ENCODE results near the gene ETFA. TPM values are rescaled to one million over a fixed set of nuclear protein-coding genes. Genes with fewer than 3 reads are reported as not detected.

ETFA gene
- total and polyA plus RNA-seq, 10 of the 15 experiments (the other 5 are each of a cell fraction or from before 2014, with no cell fraction given) = 114 to 331 (median 152) TPM

GRCh38 chr15:76165951-76166350 lies 145.3 kb downstream of the ETFA start:
- Histone ChIP-seq H3K27me3 (replicated peaks in 1 of 2; ENCODE audit: control insufficient read depth in 2 of 2, insufficient read depth in 2 of 2, low read length in 1 of 2) (no peaks in the 10 kb centered on the region; a peak in 2 of 4 replicates), H4K20me1 (ENCODE audit: control insufficient read depth, insufficient read depth) (no peaks in the 10 kb centered on the region), H3K27ac (ENCODE audit: control insufficient read depth, insufficient read depth) (no peak overlapping the region), H3K9ac (ENCODE audit: control insufficient read depth, insufficient read depth, low read length) (no peak overlapping the region), H3K4me2 (ENCODE audit: control insufficient read depth, insufficient read depth) (no peak overlapping the region), H3K9me3 (replicated peaks; ENCODE audit: control insufficient read depth, insufficient read depth, low read length) (no peaks in the 10 kb centered on the region), H3K36me3 (ENCODE audit: control insufficient read depth in 2 of 2, insufficient read depth in 2 of 2, low read length in 1 of 2) (no peaks in the 10 kb centered on the region), H2AFZ (ENCODE audit: control insufficient read depth, low read depth, low read length) (no peak overlapping the region), H3K4me1 (ENCODE audit: control insufficient read depth, insufficient read depth, low read length) (no peaks in the 10 kb centered on the region), H3K4me3 (no peak overlapping the region), H3K79me2 (ENCODE audit: control insufficient read depth, insufficient read depth, low read length) (no peaks in the 10 kb centered on the region)
- ChIA-PET SMC1A (ENCODE audit: uncharacterized antibody, unreplicated experiment) (no interaction called here), CTCF (no interaction called here), RAD21 (ENCODE audit: unreplicated experiment) (no interaction called here), POLR2A (no interaction called here)
- intact Hi-C loops (cut with micrococcal nuclease; ENCODE audit: unreplicated experiment) = no loop called here
- FAIRE-seq = no peak
- TF ChIP-seq SP1 (IDR thresholded peaks at IDR 0.05; ENCODE audit: low read depth, low read length) (no peak), MEF2A (IDR thresholded peaks at IDR 0.05; ENCODE audit: insufficient read depth, low read depth, low read length) (no peak), ZSCAN29 (IDR thresholded peaks at IDR 0.05) (no peak), E2F8 (IDR thresholded peaks at IDR 0.05; ENCODE audit: low read depth, partially characterized antibody) (no peak), YBX1 (IDR thresholded peaks at IDR 0.05) (no peak), ZNF274 (IDR thresholded peaks at IDR 0.05; ENCODE audit: insufficient read depth, insufficient read length) (no peak), NR2F1 (conservative IDR thresholded peaks at IDR 0.05) (no peak), BRCA1 (IDR thresholded peaks at IDR 0.05; ENCODE audit: low read depth, low read length) (no peak), NRF1 (conservative IDR thresholded peaks at IDR 0.05; ENCODE audit: low read depth, low read length) (no peak), CHD4 (IDR thresholded peaks at IDR 0.05) (no peak), CBX3 (IDR thresholded peaks at IDR 0.05; ENCODE audit: borderline replicate concordance, low read depth) (no peak), TAF1 (IDR thresholded peaks at IDR 0.05; ENCODE audit: borderline replicate concordance, low read depth, low read length) (no peak), HDAC6 (IDR thresholded peaks at IDR 0.05; ENCODE audit: unreplicated experiment) (no peak), EED (IDR thresholded peaks at IDR 0.05; ENCODE audit: low read depth) (no peak), SPI1 (IDR thresholded peaks at IDR 0.05; ENCODE audit: borderline replicate concordance, insufficient read depth, low read depth, low read length) (no peak), PBX3 (IDR thresholded peaks at IDR 0.05; ENCODE audit: insufficient replicate concordance, low read depth, low read length) (no peak)
- TF ChIP-seq, protein P1, sequence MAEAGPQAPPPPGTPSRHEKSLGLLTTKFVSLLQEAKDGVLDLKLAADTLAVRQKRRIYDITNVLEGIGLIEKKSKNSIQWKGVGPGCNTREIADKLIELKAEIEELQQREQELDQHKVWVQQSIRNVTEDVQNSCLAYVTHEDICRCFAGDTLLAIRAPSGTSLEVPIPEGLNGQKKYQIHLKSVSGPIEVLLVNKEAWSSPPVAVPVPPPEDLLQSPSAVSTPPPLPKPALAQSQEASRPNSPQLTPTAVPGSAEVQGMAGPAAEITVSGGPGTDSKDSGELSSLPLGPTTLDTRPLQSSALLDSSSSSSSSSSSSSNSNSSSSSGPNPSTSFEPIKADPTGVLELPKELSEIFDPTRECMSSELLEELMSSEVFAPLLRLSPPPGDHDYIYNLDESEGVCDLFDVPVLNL (IDR thresholded peaks at IDR 0.05; ENCODE audit: low read depth, low read length) = no peak
- 58% methylated on average over 12 of the region's 15 CpGs for WGBS (ENCODE audit: insufficient coverage, insufficient replicate concordance, low lambda C conversion rate, missing lambda C conversion rate)
- in situ Hi-C loops (cut with MboI) = no loop called here
- DNase-seq (ENCODE audit: low read depth, low spot score) = no peak
- no peak for ATAC-seq
- BruUV-seq (replicated peaks) = no TSS peak

Data from GM12878 (cell line).